GM10266 (cell line): ENCODE data around the gene PXYLP1.
"Not testable (repeated sequence)": the region's sequence is repeated elsewhere in the genome, so short reads cannot be mapped to it uniquely, and the experiment has no call there.

Source experiments
- DNase-seq: peaks from one replicate; pipeline ENCODE4 v3.0.0; 2012; ENCODE audit errors: extremely low spot score
- TF ChIP-seq, protein P1 (sequence below): IDR thresholded peaks from 2 replicates; pipeline ENCODE4 v1.5.1; 2012; ENCODE audit warnings: mild to moderate bottlenecking, low read depth; ENCODE audit not compliant: control insufficient read depth, insufficient read depth; ENCODE audit errors: missing control alignments

PXYLP1 gene

DNA sequence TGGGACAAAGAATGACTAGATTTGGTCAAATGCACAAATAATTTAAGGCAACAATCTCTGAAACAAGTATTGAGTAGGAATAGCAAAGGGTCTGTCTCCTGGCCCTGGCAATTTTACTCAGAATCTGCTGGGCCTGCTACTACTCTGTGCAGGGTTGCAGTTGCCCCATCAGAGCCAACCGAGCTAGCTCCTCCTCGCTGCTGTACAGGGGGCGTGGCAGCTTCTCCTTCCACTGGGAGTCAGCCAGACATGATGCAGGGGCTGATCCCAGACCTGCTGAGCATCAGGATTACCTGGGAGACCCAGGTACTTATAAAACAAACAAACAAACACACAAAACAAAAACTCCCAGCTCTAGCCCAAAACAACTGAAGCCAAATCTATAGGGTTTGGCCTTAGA lies 30.5 kb upstream of the PXYLP1 start:
- no peak for DNase-seq
- TF ChIP-seq, protein P1, sequence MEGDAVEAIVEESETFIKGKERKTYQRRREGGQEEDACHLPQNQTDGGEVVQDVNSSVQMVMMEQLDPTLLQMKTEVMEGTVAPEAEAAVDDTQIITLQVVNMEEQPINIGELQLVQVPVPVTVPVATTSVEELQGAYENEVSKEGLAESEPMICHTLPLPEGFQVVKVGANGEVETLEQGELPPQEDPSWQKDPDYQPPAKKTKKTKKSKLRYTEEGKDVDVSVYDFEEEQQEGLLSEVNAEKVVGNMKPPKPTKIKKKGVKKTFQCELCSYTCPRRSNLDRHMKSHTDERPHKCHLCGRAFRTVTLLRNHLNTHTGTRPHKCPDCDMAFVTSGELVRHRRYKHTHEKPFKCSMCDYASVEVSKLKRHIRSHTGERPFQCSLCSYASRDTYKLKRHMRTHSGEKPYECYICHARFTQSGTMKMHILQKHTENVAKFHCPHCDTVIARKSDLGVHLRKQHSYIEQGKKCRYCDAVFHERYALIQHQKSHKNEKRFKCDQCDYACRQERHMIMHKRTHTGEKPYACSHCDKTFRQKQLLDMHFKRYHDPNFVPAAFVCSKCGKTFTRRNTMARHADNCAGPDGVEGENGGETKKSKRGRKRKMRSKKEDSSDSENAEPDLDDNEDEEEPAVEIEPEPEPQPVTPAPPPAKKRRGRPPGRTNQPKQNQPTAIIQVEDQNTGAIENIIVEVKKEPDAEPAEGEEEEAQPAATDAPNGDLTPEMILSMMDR, result no peak

GRCh38 chr3:141202682-141203081 lies 28.9 kb upstream of the PXYLP1 start:
- TF ChIP-seq, protein P1, result no peak
- no peak for DNase-seq

- DNase-seq, result no peak
- TF ChIP-seq, protein P1, result no peak
These were observed 27.8 kb upstream of the PXYLP1 start for GRCh38 chr3:141203866-141204265.

DNA sequence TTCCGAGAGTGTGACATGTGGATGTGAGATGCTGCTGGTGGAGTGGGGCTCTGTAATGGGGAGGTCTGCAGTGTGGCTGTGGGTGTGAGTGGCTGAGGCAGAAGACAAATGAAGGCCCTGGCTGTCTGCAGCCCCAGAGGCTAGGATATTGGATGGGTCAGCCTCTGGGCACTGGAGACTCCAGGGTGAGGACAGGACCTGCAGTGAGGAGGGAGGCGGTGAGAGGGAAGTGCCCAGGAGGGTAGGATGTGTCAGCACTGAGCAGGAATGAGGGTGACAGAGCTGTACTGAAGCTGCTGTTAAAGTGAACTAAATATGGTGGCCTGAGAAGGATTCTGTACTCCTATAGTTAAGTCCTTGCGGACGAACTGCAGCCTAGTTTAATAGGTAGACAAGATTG lies 27.3 kb upstream of the PXYLP1 start:
- TF ChIP-seq, protein P1, result no peak
- no peak for DNase-seq

DNA sequence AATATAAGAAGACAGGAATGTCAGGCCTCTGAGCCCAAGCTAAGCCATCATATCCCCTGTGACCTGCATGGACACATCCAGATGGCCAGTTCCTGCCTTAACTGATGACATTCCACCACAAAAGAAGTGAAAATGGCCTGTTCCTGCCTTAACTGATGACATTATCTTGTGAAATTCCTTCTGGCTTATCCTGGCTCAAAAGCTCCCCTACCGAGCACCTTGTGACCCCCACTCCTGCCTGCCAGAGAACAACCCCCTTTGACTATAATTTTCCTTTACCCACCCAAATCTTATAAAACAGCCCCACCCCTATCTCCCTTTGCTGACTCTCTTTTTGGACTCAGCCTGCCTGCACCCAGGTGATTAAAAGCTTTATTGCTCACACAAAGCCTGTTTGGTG lies 20.3 kb upstream of the PXYLP1 start:
- not testable (repeated sequence) for DNase-seq

DNA sequence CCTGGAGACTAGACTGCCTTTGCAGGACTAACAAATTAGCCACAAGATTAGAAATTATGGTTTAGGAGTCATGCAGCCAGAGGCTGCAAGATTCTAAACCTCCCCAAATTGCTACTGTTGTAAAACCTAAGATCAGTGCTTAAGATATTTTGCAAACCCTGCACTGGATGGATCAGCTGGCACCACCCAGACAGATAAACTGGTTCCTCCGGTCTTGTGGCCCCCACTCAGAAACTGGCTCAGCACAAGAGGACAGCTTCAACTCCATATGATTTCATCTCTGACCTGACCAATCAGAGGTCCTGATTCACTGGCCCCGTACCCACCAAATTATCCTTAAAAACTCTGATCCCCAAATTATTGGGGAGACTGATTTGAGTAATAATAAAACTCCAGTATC lies 19.5 kb upstream of the PXYLP1 start:
- DNase-seq, result no peak
- TF ChIP-seq, protein P1, result no peak

DNA sequence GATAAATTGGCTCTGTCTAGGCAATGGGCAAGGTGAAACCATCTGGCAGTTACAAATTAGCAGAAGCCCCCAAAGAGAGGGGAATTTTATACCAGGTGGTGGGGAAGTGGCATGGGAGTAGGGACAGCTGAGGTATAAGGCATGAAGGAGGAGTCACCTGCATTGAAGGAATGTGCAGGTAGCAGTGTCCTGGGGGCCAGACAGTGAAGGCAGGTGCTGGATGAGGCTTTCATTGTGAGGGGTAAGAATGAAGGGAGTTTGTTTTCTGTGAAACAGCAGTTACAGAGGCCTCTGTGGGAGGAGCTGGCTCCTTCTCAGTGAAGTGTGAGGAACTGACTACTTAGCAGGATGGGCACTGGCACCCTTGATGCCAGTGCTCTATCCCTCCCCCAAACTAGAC lies 19.1 kb upstream of the PXYLP1 start:
- TF ChIP-seq, protein P1, result no peak
- no peak for DNase-seq

DNA sequence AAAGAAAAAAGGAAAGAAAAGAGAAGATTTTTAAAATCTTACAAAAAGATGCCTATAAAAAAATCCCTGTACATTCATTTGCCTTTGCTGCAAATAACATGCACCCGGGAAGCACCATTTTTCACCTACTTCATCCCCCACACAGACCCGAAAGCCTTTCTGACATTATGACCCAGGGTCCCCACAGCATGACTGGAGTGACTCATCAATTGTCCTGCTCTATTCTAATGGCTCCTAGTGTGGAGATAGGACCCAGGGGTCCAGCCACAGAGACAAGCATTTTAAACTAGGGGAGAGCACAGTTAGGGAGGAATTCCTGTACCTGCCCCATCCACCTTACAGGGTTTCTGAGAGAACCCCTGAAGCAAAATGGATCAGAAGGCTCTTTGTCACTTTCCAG lies 14.7 kb upstream of the PXYLP1 start:
- DNase-seq, result no peak
- TF ChIP-seq, protein P1, result no peak
